Heart left ventricle (tissue), 16 donors: Measurements from ENCODE around the gene AHNAK2. TPM values are rescaled to one million over a fixed set of nuclear protein-coding genes. Genes with fewer than 3 reads are reported as not detected.

Source experiments
- ATAC-seq, 4 donors: fragments of 200-7000 bp; cut with Tn5 transposase; one replicate each; pipeline ENCODE4 v1.9.1; 2020 to 2022; ENCODE audit warnings: moderate library complexity in 4 of 4, mild to moderate bottlenecking in 3 of 4, moderate number of reproducible peaks in 1 of 4
- DNase-seq, 5 donors: peaks; one replicate each; pipeline ENCODE4 v3.0.0-alpha.2; 2020
- H3K27ac ChIP-seq, 12 donors: fragments of 200-600 bp; sonication (generic) in 4 of 12; one replicate each; pipeline versions ENCODE4 v1.5.0 to v1.8.0; 2016 to 2022; ENCODE audit warnings: mild to moderate bottlenecking in 2 of 12
- H3K27me3 ChIP-seq, 9 donors: fragments of 200-600 bp; sonication (generic) in 2 of 9; one replicate each; pipeline versions ENCODE4 v1.5.1 to v1.8.0; 2016 to 2022; ENCODE audit warnings: mild to moderate bottlenecking in 3 of 9
- H3K36me3 ChIP-seq, 9 donors: fragments of 200-600 bp; sonication (generic) in 2 of 9; one replicate each; pipeline versions ENCODE4 v1.5.0 to v1.8.0; 2018 to 2022; ENCODE audit warnings: mild to moderate bottlenecking in 2 of 9
- H3K4me1 ChIP-seq, 12 donors: fragments of 200-600 bp; sonication (generic) in 4 of 12; one replicate each; pipeline versions ENCODE4 v1.5.0 to v1.8.0; 2016 to 2022; ENCODE audit warnings: mild to moderate bottlenecking in 3 of 12
- H3K4me3 ChIP-seq, 12 donors: fragments of 200-600 bp; sonication (generic) in 4 of 12; one replicate each; pipeline versions ENCODE4 v1.5.0 to v1.8.0; 2017 to 2022; ENCODE audit warnings: mild to moderate bottlenecking in 9 of 12, moderate library complexity in 4 of 12
- H3K9me3 ChIP-seq, 12 donors: fragments of 200-600 bp; sonication (generic) in 4 of 12; one replicate each; pipeline versions ENCODE4 v1.5.0 to v1.8.0; 2016 to 2022; ENCODE audit warnings: mild to moderate bottlenecking in 1 of 12
- POLR2A ChIP-seq, 2 donors: fragments of 450-650 bp; IDR thresholded peaks; one replicate each; pipeline ENCODE4 v1.6.1; 2017; ENCODE audit warnings: antibody characterized with exemption in 2 of 2, mild to moderate bottlenecking in 2 of 2, moderate library complexity in 2 of 2
- WGBS, 4 donors: extraction: QIAGEN DNeasy Blood & Tissue Kit in 2 of 4; methylation state at CpG; one replicate each; pipeline versions ENCODE4 v1.1.5 to v1.1.7; 2013 to 2018; 5-methylcytosine and 5-hydroxymethylcytosine counted together
- intact Hi-C, 10 donors: fragments of 100-400 bp; cut with DNase I; formaldehyde crosslinking; loops; one replicate each; pipeline versions ENCODE4 v1.11.1 to v1.14.2; 2022
- polyA plus RNA-seq, 2 donors: library from polyadenylated mRNA; stranded (reverse); fragments of 200-250 nt; gene quantifications; one replicate each; pipeline ENCODE4 v1.2.3, GENCODE V29; 2013
- total RNA-seq, 9 donors: library from RNA; depleted of rRNA in 2 of 9; stranded (reverse); fragments of >200 nt in 2 of 9; fragmentation: NEBNext Ultra II Directional in 3 of 9; extraction: Animal tissue kit (Norgen Biotek cat#: 25700) in 3 of 9; gene quantifications; one replicate each; pipeline versions ENCODE4 v1.1.0 to v1.2.4, GENCODE V29; 2016 to 2023
- TF ChIP-seq, protein P1 (sequence below), 12 donors: fragments of 200-600 bp; sonication (generic) in 4 of 12; IDR thresholded peaks; one replicate each; pipeline versions ENCODE4 v1.5.0 to v1.8.0; 2018 to 2022; ENCODE audit warnings: antibody characterized with exemption in 12 of 12, mild to moderate bottlenecking in 5 of 12
- donor health status: ischemic (EF 13 %, LVEDD 7.1; RV severe dilation, severe dysfunction).
- donor health status: healthy with polysubstance abuse.
- donor health status: DM: no; HTN: yes; CAD: no.
- donor health status: DM: no; HTN: no; CAD: no.
- donor health status: ischemic (EF 25% LVEDD 6.9; RV normal size, moderate dysfunction).
- donor health status: ischemic (EF 25% LVEDD 5.7; RV mildly dilated, moderate dysfunction).
- donor health status: healthy.
- donor health status: DM: yes; HTN: yes; CAD: no.
- donor health status: ischemic (EF 35%, LVEDD 5.7; RV mildly dilated, moderate dysfunction).
- donor health status: nonischemic (EF 11% LVEDD 7.7; RV severe dilation, severe dysfunction).
- donor health status: DM: yes; HTN: yes; CAD: no.
- donor health status: PGD.
- donor health status: ischemic (EF 29% LVEDD 5.4; RV normal size, mild dysfunction).
- donor health status: nonischemic (EF 23%, LVEDD 6.1; RV moderate dilation, normal function).

Gene AHNAK2
- total and polyA plus RNA-seq, 11 donors, result 1.5 to 22.3 (median 2.9) TPM

- Histone ChIP-seq H3K27ac (no peak overlapping the region), H3K4me3 (no peak overlapping the region), H3K27me3 (peaks cover 0 to 13% (median 5%) of the 10 kb centered on the region in 9 donors), H3K9me3 (no peaks in the 10 kb centered on the region), H3K4me1 (peaks cover 0 to 12% (median 10%) of the 10 kb centered on the region in 12 donors), H3K36me3 (no peaks in the 10 kb centered on the region)
- 78 to 88% (median 82%) methylated on average over 4 of the region's 4 CpGs for WGBS, 4 donors
- ATAC-seq (no peak), DNase-seq (no peak)
- no peak for TF ChIP-seq POLR2A (IDR thresholded peaks at IDR 0.05)
- TF ChIP-seq, protein P1, sequence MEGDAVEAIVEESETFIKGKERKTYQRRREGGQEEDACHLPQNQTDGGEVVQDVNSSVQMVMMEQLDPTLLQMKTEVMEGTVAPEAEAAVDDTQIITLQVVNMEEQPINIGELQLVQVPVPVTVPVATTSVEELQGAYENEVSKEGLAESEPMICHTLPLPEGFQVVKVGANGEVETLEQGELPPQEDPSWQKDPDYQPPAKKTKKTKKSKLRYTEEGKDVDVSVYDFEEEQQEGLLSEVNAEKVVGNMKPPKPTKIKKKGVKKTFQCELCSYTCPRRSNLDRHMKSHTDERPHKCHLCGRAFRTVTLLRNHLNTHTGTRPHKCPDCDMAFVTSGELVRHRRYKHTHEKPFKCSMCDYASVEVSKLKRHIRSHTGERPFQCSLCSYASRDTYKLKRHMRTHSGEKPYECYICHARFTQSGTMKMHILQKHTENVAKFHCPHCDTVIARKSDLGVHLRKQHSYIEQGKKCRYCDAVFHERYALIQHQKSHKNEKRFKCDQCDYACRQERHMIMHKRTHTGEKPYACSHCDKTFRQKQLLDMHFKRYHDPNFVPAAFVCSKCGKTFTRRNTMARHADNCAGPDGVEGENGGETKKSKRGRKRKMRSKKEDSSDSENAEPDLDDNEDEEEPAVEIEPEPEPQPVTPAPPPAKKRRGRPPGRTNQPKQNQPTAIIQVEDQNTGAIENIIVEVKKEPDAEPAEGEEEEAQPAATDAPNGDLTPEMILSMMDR (IDR thresholded peaks at IDR 0.05), result no peak
- intact Hi-C loops, result no loop called here
These were observed 41.0 kb downstream of the AHNAK2 start for GRCh38 chr14:104937161-104937560.

GRCh38 chr14:104936361-104937155, 41.6 kb downstream of the AHNAK2 start:
- Histone ChIP-seq H3K9me3 (no peaks in the 10 kb centered on the region), H3K36me3 (no peaks in the 10 kb centered on the region), H3K4me1 (peaks cover 0 to 18% (median 13%) of the 10 kb centered on the region in 12 donors), H3K27ac (no peak overlapping the region), H3K27me3 (peaks cover 0 to 18% (median 5%) of the 10 kb centered on the region in 9 donors), H3K4me3 (no peak overlapping the region)
- intact Hi-C loops, result no loop called here
- ATAC-seq, result no peak
- TF ChIP-seq, protein P1 (IDR thresholded peaks at IDR 0.05), result no peak
- no peak for TF ChIP-seq POLR2A (IDR thresholded peaks at IDR 0.05)
- 63 to 81% (median 71%) methylated on average over 7 to 10 of the region's 10 CpGs for WGBS, 4 donors
- DNase-seq, result peak in 1 of 5 donors; percentile 13

- no peak for TF ChIP-seq POLR2A (IDR thresholded peaks at IDR 0.05)
- TF ChIP-seq, protein P1 (IDR thresholded peaks at IDR 0.05), result no peak
- Histone ChIP-seq H3K36me3 (no peaks in the 10 kb centered on the region), H3K27ac (no peak overlapping the region), H3K4me1 (peaks cover 0 to 19% (median 13%) of the 10 kb centered on the region in 12 donors), H3K4me3 (no peak overlapping the region), H3K9me3 (no peaks in the 10 kb centered on the region), H3K27me3 (peaks cover 0 to 22% (median 5%) of the 10 kb centered on the region in 9 donors)
- no peak for ATAC-seq
- intact Hi-C loops, result no loop called here
- 36 to 94% (median 46%) methylated on average over 2 of the region's 2 CpGs for WGBS, 4 donors
- no peak for DNase-seq
These were observed 42.2 kb downstream of the AHNAK2 start for GRCh38 chr14:104935955-104936354.

- H3K4me1 ChIP-seq, result peaks cover 0 to 19% (median 13%) of the 10 kb centered on the region in 12 donors
- DNase-seq (peak in 2 of 5 donors; percentile 10 to 17), ATAC-seq (no peak)
- 60 to 81% (median 69%) methylated on average over 1 to 3 of the region's 3 CpGs for WGBS, 4 donors
- intact Hi-C loops, result no loop called here
- no peaks in the 10 kb centered on the region for H3K36me3 ChIP-seq
- TF ChIP-seq POLR2A (IDR thresholded peaks at IDR 0.05), result no peak
- TF ChIP-seq, protein P1 (IDR thresholded peaks at IDR 0.05), result no peak
- H3K27ac ChIP-seq, result no peak overlapping the region
- H3K27me3 ChIP-seq, result peaks cover 0 to 22% (median 5%) of the 10 kb centered on the region in 9 donors
- H3K4me3 ChIP-seq, result no peak overlapping the region
- H3K9me3 ChIP-seq, result no peaks in the 10 kb centered on the region
These were observed 43.0 kb downstream of the AHNAK2 start for GRCh38 chr14:104935026-104935650.
